ENCODE data around the gene ALDH5A1. TPM values are rescaled to one million over a fixed set of nuclear protein-coding genes. Genes with fewer than 3 reads are reported as not detected.

The ALDH5A1 gene
- total and polyA plus RNA-seq, 2 of the 13 experiments (the other 11 are each of a cell fraction or from before 2014, with no cell fraction given) = 12.8 to 32.5 TPM

DNA sequence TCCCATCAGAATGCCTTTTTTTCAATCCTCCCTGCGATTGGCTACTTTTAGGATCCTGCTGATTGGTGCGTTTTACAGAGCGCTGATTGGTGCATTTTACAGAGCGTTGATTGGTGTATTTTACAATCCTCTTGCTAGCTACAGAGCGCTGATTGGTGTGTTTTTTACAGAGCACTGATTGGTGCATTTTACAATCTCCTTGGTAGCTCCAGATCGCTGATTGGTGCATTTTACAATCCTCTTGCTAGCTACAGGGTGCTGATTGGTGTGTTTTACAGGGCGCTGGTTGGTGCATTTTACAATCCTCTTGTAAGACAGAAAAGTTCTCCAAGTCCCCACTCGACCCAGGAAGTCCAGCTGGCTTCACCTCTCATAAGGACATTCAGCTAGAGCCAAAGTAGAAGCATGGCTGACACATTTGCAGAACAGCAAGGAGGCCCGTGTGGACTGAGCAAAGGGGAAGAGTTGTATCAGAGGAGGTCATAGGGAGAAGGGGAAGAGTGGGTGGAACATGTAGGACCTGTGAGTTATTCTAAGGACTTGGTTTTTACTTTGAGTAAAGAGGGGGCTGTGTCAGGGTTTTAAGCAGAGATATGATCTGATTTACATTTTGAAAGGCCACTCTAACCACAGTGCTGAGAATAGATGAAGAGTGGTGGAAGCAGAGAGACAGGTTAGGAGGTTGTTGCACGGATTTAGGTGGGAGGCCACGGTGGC lies 2.6 kb downstream of the ALDH5A1 start:
- intact Hi-C loops (cut with micrococcal nuclease; ENCODE audit: unreplicated experiment) = loop anchor here (5.0 to 10.0 kb wide), 3 partner anchors 170 to 213 kb away; partner anchors contain the start of genes ACOT13 and TDP2
- no TSS peak for BruUV-seq (replicated peaks)
- no peak for ATAC-seq
- H3K9ac ChIP-seq (ENCODE audit: insufficient read depth, low read depth, low read length) = no peak overlapping the region
- DNase-seq (ENCODE audit: low spot score) = no peak
- peaks cover 2 to 5% of the 10 kb centered on the region in 2 experiments; a peak in 2 of 5 replicates for H3K36me3 ChIP-seq (replicated peaks in 1 of 2; ENCODE audit: control insufficient read depth in 1 of 2, insufficient read depth in 2 of 2, low read length in 2 of 2)
- no peak for FAIRE-seq
- H4K20me1 ChIP-seq (ENCODE audit: insufficient read depth, low read length) = no peaks in the 10 kb centered on the region
- H3K4me1 ChIP-seq (ENCODE audit: insufficient read depth, low read length) = peaks cover 42% of the 10 kb centered on the region
- H3K4me3 ChIP-seq (replicated peaks in 1 of 3; ENCODE audit: insufficient read depth in 1 of 3, low read depth in 2 of 3, low read length in 3 of 3) = no peak overlapping the region
- ChIA-PET POLR2A (no interaction called here), CTCF (ENCODE audit: low intra/inter-chr PET ratio, low total read pairs) (no interaction called here)
- 86% methylated on average over 11 of the region's 11 CpGs for WGBS (ENCODE audit: low lambda C conversion rate)
- no peak overlapping the region for H3K4me2 ChIP-seq (ENCODE audit: low read depth, low read length)
- no peak overlapping the region for H2AFZ ChIP-seq (ENCODE audit: low read length)
- peaks cover 3% of the 10 kb centered on the region for H3K79me2 ChIP-seq (ENCODE audit: insufficient read depth, low read length)
- no peak overlapping the region for H3K27ac ChIP-seq (ENCODE audit: extremely low read length, insufficient read depth, low read length)
- no peak for TF ChIP-seq ZNF382 (CRISPR knock-in tag; IDR thresholded peaks at IDR 0.05; ENCODE audit: borderline replicate concordance)
- no peak for TF ChIP-seq ZNF296 (CRISPR knock-in tag; conservative IDR thresholded peaks at IDR 0.05)
- no peak for TF ChIP-seq ZNF225 (CRISPR knock-in tag; IDR thresholded peaks at IDR 0.05)
- TF ChIP-seq ZSCAN12 (CRISPR knock-in tag; IDR thresholded peaks at IDR 0.05) = no peak
- TF ChIP-seq ZNF496 (CRISPR knock-in tag; IDR thresholded peaks at IDR 0.05; ENCODE audit: insufficient replicate concordance) = no peak
- TF ChIP-seq, protein P1, sequence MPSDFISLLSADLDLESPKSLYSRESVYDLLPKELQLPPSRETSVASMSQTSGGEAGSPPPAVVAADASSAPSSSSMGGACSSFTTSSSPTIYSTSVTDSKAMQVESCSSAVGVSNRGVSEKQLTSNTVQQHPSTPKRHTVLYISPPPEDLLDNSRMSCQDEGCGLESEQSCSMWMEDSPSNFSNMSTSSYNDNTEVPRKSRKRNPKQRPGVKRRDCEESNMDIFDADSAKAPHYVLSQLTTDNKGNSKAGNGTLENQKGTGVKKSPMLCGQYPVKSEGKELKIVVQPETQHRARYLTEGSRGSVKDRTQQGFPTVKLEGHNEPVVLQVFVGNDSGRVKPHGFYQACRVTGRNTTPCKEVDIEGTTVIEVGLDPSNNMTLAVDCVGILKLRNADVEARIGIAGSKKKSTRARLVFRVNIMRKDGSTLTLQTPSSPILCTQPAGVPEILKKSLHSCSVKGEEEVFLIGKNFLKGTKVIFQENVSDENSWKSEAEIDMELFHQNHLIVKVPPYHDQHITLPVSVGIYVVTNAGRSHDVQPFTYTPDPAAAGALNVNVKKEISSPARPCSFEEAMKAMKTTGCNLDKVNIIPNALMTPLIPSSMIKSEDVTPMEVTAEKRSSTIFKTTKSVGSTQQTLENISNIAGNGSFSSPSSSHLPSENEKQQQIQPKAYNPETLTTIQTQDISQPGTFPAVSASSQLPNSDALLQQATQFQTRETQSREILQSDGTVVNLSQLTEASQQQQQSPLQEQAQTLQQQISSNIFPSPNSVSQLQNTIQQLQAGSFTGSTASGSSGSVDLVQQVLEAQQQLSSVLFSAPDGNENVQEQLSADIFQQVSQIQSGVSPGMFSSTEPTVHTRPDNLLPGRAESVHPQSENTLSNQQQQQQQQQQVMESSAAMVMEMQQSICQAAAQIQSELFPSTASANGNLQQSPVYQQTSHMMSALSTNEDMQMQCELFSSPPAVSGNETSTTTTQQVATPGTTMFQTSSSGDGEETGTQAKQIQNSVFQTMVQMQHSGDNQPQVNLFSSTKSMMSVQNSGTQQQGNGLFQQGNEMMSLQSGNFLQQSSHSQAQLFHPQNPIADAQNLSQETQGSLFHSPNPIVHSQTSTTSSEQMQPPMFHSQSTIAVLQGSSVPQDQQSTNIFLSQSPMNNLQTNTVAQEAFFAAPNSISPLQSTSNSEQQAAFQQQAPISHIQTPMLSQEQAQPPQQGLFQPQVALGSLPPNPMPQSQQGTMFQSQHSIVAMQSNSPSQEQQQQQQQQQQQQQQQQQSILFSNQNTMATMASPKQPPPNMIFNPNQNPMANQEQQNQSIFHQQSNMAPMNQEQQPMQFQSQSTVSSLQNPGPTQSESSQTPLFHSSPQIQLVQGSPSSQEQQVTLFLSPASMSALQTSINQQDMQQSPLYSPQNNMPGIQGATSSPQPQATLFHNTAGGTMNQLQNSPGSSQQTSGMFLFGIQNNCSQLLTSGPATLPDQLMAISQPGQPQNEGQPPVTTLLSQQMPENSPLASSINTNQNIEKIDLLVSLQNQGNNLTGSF (CRISPR knock-in tag; IDR thresholded peaks at IDR 0.05) = no peak
- TF ChIP-seq CHD2 (IDR thresholded peaks at IDR 0.05; ENCODE audit: low read depth, low read length) = no peak
- no peak for TF ChIP-seq RNF2 (conservative IDR thresholded peaks at IDR 0.05; ENCODE audit: low read depth)
- no peak for TF ChIP-seq THAP11 (CRISPR knock-in tag; IDR thresholded peaks at IDR 0.05)
- no peak for TF ChIP-seq POGZ (CRISPR knock-in tag; IDR thresholded peaks at IDR 0.05)
- no peak for TF ChIP-seq BRD4 (CRISPR knock-in tag; IDR thresholded peaks at IDR 0.05)
- no peak for TF ChIP-seq ZNF34 (CRISPR knock-in tag; IDR thresholded peaks at IDR 0.05; ENCODE audit: borderline replicate concordance)
- no peak for TF ChIP-seq ZNF616 (CRISPR knock-in tag; IDR thresholded peaks at IDR 0.05; ENCODE audit: low read depth)
- TF ChIP-seq ZNF547 (CRISPR knock-in tag; IDR thresholded peaks at IDR 0.05) = no peak
- no peaks in the 10 kb centered on the region for H3K27me3 ChIP-seq (ENCODE audit: control insufficient read depth in 1 of 2, insufficient read depth in 2 of 2, low read length in 2 of 2)
- in situ Hi-C loops (cut with HindIII; ENCODE audit: extremely low pct_ligation_motif_present, low pct_unique_long_range_greater_than_20kb) = no loop called here
- no peaks in the 10 kb centered on the region for H3K9me3 ChIP-seq (ENCODE audit: low read length)

Measured in HepG2 (cell line).